Thyroid gland (tissue), 4 donors: ENCODE measurements around the gene SH3YL1. TPM values are rescaled to one million over a fixed set of nuclear protein-coding genes. Genes with fewer than 3 reads are reported as not detected.

Experiments
- DNase-seq, 2 donors: peaks; one replicate each; pipeline ENCODE4 v3.0.0-alpha.2; 2019
- H3K27ac ChIP-seq, 3 donors: fragments of 200-600 bp; sonication (generic); 1 replicate in 2 of 3; 2 replicates in 1 of 3; pipeline ENCODE4 v1.5.1; 2016 to 2019; ENCODE audit warnings: mild to moderate bottlenecking in 1 of 3, moderate library complexity in 1 of 3
- H3K27me3 ChIP-seq: fragments of 200-600 bp; sonication (generic); one replicate; pipeline ENCODE4 v1.5.1; 2019
- H3K36me3 ChIP-seq, 2 donors: fragments of 200-600 bp; sonication (generic); one replicate each; pipeline ENCODE4 v1.5.1; 2016 to 2019
- H3K4me1 ChIP-seq, 2 donors: fragments of 200-600 bp; sonication (generic); one replicate each; pipeline ENCODE4 v1.5.1; 2017 to 2019
- H3K4me3 ChIP-seq, 3 donors: fragments of 200-600 bp; sonication (generic); replicated peaks in 1 of 3; 1 replicate in 2 of 3; 2 replicates in 1 of 3; pipeline ENCODE4 v1.5.1; 2016; ENCODE audit warnings: mild to moderate bottlenecking in 1 of 3
- H3K9me3 ChIP-seq: fragments of 200-600 bp; sonication (generic); one replicate; pipeline ENCODE4 v1.5.1; 2017
- CTCF ChIP-seq, 6 experiments: fragments of 200-600 bp in 3 of 6; fragments of 450-650 bp in 3 of 6; sonication (generic) in 3 of 6; IDR thresholded peaks; one replicate each; pipeline ENCODE4 v1.5.1; 2016 to 2019; ENCODE audit warnings: antibody characterized with exemption in 6 of 6, mild to moderate bottlenecking in 2 of 6, inconsistent platforms in 1 of 6, moderate library complexity in 1 of 6
- POLR2A ChIP-seq, 2 donors: fragments of 450-650 bp; IDR thresholded peaks; one replicate each; pipeline ENCODE4 v1.6.1; 2017; ENCODE audit warnings: antibody characterized with exemption in 2 of 2, mild to moderate bottlenecking in 2 of 2, moderate library complexity in 1 of 2
- WGBS, 2 donors: methylation state at CpG; one replicate each; pipeline ENCODE4 v1.1.5; 2017; 5-methylcytosine and 5-hydroxymethylcytosine counted together
- intact Hi-C: fragments of 100-400 bp; cut with DNase I; formaldehyde crosslinking; loops from one replicate; pipeline ENCODE4 v1.15.1; 2023
- total RNA-seq, 4 donors: library from RNA; depleted of rRNA; stranded (reverse); fragments of >200 nt; gene quantifications; one replicate each; pipeline ENCODE4 v1.2.3, GENCODE V29; 2016

SH3YL1 gene
- total RNA-seq, 4 donors from 2014 or later, result 76.5 to 128 (median 85.1) TPM

GRCh38 chr2:223971-224760 lies 39.7 kb downstream of the SH3YL1 start:
- H3K27me3 ChIP-seq, result no peaks in the 10 kb centered on the region
- WGBS, 2 donors, result 96 to 97% methylated on average over 6 of the region's 6 CpGs
- H3K4me1 ChIP-seq, result no peaks in the 10 kb centered on the region
- no peak for TF ChIP-seq POLR2A (IDR thresholded peaks at IDR 0.05)
- TF ChIP-seq CTCF (IDR thresholded peaks at IDR 0.05), result no peak
- H3K4me3 ChIP-seq, result no peak overlapping the region
- H3K27ac ChIP-seq, result no peak overlapping the region
- intact Hi-C loops, result no loop called here
- no peaks in the 10 kb centered on the region for H3K9me3 ChIP-seq
- no peak for DNase-seq
- peaks cover 0 to 9% of the 10 kb centered on the region in 2 donors for H3K36me3 ChIP-seq

- Histone ChIP-seq H3K4me1 (no peaks in the 10 kb centered on the region), H3K4me3 (no peak overlapping the region), H3K9me3 (no peaks in the 10 kb centered on the region), H3K27me3 (no peaks in the 10 kb centered on the region), H3K36me3 (peaks cover 0 to 13% of the 10 kb centered on the region in 2 donors), H3K27ac (no peak overlapping the region)
- WGBS, 2 donors, result 90 to 91% methylated on average over 4 of the region's 4 CpGs
- DNase-seq, result no peak
- intact Hi-C loops, result no loop called here
- TF ChIP-seq CTCF (IDR thresholded peaks at IDR 0.05) (no peak), POLR2A (IDR thresholded peaks at IDR 0.05) (no peak)
Observed at GRCh38 chr2:223451-223850, 40.4 kb downstream of the SH3YL1 start.

GRCh38 chr2:216068-216467 lies 47.8 kb downstream of the SH3YL1 start:
- Histone ChIP-seq H3K27me3 (no peaks in the 10 kb centered on the region), H3K4me1 (no peaks in the 10 kb centered on the region), H3K27ac (no peak overlapping the region), H3K4me3 (no peak overlapping the region), H3K36me3 (peaks cover 0 to 14% of the 10 kb centered on the region in 2 donors), H3K9me3 (no peaks in the 10 kb centered on the region)
- DNase-seq, result no peak
- TF ChIP-seq CTCF (IDR thresholded peaks at IDR 0.05) (no peak), POLR2A (IDR thresholded peaks at IDR 0.05) (no peak)
- 89 to 94% methylated on average over 3 of the region's 3 CpGs for WGBS, 2 donors
- intact Hi-C loops, result no loop called here

- Histone ChIP-seq H3K27me3 (no peaks in the 10 kb centered on the region), H3K9me3 (no peaks in the 10 kb centered on the region), H3K36me3 (peaks cover 0 to 14% of the 10 kb centered on the region in 2 donors), H3K4me3 (no peak overlapping the region), H3K4me1 (no peaks in the 10 kb centered on the region), H3K27ac (no peak overlapping the region)
- 95 to 96% methylated on average over 33 to 43 of the region's 43 CpGs for WGBS, 2 donors
- no peak for DNase-seq
- intact Hi-C loops, result no loop called here
- TF ChIP-seq POLR2A (IDR thresholded peaks at IDR 0.05) (no peak), CTCF (IDR thresholded peaks at IDR 0.05) (no peak)
Observed at GRCh38 chr2:213932-214693, 49.7 kb downstream of the SH3YL1 start.
